DMS114 treated with DMSO at 0.1 percent for 48 hours (cell line): ENCODE results near the gene SGSM2.

Experiments used
- DNase-seq: peaks from one replicate; lab custom pipeline; 2025; ENCODE audit not compliant: unreplicated experiment; lab: John Stamatoyannopoulos, UW

SGSM2 gene

DNA sequence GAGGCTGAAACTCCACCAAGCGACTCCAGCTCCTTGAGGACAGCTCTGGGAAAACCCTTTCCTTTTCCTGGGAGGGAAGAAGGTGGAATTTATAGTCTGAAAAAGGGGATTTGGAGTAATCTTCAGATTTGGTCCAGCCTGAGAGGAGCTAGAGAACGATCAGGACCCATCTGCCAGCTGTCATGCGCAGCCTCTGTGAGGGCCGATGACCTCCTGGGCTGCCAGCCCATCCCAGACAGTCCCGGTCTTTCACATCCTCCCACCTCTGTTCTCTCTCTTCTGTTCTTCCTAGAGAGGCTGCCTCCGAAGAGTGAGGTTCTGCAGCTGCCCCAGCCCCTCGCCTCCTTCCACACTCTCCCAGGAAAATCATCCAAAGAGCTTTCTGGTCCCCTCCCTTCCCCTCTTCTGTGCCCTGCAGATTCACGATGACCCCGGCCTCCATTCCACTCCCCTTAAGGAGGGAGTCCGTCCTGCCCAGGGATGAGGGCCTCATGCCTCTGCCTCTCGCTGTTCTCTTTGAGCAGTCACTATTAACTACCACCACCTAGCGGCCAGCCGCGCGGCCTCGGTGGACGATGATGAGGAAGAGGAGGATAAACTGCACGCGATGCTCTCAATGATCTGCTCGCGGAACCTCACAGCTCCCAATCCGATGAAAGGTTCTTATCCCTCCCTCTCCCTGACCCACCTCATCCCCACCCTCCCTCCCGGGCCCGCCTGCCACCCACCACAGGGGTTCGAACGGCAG lies 29.6 kb downstream of the SGSM2 start:
- no peak for DNase-seq

DNA sequence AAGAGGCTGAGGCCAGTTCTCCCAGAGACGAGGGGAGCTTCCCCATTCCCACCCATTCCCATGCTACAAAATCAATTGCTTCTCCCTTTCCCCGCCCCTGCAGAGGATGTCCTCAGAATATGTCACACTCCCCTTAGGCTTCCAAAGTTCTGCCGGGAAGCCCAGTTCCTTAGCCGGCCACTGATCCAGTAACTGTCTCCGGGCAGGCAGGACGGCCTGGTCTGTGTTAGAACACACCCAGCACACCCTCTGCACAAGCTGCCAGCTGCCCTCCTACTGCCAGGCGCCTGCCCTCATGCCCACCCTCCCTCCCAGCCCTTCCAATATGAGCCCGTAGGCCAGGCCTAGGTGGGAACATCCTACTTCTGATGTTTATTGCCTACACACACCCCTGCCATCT lies 31.1 kb downstream of the SGSM2 start:
- no peak for DNase-seq

DNA sequence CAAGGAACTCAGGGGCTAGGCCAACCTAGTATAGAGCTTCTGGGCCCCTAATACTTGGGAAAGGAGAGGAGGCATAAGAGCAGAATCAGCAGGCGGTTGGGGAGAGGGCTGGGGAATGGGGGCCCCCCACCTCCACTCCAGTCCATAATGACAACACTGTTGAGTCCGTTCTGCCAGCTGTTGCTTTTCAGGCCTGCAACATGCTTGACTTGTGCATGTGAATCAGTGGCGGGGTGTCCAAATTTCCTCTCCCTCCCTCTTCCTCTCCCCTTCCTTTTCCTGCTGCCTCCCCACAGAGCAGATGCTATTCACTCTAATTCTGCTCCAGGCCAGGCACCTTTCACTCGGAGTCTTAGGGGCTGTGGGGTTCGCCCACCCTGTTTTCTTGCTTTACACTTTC lies 31.7 kb downstream of the SGSM2 start:
- DNase-seq, result no peak

DNA sequence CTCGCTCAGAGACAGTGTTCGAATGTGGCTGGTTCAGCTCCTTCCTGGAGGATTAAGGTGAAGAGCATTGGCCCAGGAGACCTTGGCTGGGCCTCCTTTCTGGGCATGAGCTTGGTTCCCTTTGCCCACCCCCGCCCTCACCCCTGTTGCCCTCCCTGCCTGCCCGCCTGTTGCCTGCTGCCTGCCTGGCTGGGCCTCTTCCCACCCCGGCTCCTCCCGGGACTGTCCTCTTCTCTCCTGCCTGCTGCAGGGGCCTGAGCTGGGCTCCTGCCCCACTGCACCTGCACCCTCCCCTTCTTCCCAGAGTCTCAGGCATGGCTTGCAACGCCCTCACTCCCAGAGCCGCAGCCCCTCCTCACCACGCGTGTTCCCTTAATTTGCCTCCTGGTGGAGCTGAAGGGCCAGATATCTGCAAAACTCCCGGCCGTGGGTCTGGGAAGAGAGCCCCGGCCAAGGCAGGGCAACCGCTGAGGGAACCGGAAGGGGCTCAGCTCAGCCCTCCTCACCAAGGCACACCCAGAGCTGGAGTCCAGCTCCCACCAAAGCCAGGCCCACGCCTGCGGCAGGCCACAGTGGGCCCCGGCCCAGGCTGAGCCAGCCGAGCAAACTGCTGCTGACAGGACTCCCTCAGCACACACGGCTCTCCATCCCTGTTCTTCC lies 32.4 kb downstream of the SGSM2 start:
- DNase-seq, result no peak

DNA sequence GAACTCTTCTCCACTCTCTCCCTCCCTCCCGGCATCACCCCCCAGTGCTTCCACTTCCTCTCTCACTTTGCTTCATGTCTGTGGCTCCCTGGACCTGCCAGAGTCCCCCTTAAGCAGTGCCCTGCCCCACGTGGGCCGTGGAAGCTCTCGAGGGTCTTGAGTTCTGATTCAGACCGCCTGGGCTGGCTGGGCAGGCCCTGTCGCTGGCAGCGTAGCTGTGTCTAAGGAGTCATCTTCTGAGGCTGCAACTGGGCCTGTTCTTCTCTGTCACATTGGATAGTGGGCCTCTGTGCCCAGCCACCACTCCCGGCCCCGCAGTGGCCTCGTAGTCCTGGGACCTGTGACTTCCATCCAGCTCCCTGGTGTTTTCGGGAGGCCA lies 32.9 kb downstream of the SGSM2 start:
- no peak for DNase-seq

DNA sequence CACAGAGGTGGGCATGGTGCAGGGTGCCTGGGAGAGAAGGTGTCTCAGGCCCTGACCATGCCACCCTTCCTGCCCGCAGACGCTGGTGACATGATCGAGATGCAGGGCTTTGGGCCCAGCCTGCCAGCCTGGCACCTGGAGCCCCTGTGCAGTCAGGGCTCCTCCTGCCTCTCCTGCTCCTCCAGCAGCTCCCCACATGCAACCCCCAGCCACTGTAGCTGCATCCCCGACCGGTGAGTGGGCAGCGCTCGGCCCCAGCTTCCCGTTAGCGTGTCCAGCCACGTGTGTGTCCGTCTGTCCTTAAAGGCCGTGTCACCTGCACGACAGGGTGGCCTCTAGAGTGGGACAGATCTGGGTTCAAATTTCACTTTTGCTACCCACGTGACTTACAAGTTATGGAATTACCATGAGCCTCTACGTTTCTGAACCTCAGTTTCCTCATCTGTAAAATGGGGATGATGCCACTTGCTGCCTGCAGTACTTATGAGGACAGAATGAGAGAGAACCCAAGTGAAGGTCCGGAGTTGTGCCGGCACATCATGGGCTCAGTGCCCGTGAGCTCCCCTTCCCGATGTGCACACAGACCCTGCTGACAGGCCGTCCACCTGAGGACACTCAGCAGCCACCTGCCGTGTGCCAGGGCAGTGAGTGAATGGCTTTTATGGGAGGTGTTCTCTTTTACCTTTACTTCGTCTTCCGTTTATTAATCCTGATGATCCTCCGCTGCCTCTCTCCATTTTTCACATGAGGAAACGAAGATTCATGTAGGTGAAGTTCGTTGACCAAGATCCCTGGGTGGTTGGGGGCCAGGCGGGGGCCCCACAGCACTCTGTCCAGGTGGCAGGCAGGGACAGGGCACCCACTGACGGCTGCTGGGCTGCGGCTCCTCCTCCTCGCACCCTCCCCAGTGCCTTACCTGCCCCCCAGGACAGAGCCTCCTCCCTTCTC lies 34.2 kb downstream of the SGSM2 start:
- DNase-seq, result no peak

DNA sequence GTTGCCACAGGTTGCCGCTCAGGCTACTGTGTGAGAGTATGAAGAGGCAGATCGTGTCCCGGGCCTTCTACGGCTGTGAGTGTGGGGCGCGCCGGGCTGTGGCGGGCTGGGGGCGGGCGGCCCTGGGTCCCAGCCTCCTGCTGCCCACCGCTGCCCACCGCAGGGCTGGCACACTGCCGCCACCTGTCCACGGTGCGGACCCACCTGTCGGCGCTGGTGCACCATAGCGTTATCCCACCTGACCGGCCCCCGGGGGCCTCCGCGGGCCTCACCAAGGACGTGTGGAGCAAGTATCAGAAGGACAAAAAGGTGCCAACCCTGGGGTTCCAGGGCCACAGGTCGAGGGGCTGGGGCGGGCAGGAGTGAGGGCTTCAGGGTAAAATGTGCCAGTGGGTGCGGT lies 34.9 kb downstream of the SGSM2 start:
- DNase-seq, result no peak

DNA sequence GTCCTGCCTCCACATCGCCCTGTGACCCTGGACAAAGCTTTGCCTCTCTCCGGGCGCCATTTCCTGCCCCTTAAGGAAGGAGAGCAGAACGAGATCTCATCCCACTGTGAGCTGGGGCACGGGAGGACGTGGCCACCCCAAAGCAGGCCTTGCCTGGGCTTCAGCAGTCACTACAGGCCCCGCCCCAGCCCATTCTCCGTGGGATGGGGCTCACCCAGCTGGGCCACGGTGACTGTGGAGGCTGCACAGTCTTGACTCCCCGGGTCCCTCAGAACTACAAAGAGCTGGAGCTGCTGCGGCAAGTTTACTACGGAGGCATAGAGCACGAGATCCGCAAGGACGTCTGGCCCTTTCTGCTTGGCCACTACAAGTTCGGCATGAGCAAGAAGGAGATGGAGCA lies 35.4 kb downstream of the SGSM2 start:
- no peak for DNase-seq

DNA sequence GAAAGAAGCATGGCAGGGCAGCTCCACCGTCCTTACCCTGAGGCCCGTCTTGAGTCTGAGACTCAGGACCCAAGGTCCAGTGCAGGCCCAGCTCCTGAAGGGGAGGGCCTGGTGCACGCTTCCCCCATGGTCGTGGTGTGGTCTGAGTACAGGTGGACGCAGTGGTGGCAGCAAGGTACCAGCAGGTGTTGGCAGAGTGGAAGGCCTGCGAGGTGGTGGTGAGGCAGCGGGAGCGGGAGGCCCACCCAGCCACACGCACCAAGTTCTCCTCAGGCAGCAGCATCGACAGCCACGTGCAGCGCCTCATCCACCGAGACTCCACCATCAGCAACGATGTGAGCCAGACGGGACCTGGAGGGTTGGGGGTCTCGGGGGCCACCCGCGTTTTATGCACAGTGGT lies 35.9 kb downstream of the SGSM2 start:
- DNase-seq, result no peak

DNA sequence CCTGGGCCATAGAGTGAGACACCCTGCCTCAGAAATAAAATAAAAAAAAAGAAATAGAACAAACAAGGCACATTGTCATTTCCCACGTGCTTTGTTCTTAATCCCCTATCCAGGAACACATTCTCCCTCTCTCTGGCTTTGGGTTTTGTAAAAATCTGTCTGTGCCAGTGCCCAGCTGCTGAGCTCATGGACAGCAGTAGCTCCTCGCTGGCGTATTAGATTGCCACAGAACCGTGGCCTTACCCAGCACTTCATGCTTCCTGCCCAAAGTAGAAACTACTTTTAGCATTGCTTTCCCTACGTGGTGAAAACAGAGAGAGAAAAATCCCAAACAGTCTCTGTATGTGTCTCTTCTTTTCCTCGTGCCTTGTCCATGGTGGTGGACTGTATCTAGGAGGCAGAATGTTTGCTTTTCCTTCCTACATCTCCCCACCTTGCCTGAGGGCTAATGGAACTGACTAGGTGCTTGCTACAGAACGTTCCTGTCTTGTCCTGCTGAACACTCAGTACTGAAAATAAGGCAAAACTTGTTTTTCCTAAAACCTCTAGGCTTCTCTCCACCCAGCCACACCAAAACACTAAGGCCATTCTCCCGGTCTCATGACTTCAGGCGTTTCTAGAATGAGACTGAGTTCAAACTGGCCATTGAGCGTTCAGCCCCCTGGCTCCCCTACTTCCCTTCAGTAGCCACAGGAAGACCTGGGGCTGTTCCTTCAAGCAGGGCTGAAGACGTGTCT lies 37.4 kb downstream of the SGSM2 start:
- DNase-seq, result no peak

DNA sequence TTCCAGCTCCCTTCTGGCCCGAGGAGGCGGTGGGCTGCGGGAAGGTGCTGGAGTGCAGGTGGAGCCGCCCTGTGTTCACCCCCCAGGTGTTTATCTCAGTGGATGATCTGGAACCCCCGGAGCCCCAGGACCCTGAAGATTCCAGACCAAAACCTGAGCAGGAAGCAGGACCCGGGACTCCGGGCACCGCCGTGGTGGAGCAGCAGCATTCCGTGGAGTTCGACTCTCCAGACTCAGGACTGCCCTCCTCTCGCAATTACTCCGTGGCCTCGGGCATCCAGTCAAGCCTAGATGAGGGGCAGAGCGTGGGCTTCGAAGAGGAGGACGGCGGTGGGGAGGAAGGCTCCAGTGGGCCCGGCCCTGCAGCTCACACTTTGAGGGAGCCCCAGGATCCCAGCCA lies 38.1 kb downstream of the SGSM2 start:
- DNase-seq, result no peak

DNA sequence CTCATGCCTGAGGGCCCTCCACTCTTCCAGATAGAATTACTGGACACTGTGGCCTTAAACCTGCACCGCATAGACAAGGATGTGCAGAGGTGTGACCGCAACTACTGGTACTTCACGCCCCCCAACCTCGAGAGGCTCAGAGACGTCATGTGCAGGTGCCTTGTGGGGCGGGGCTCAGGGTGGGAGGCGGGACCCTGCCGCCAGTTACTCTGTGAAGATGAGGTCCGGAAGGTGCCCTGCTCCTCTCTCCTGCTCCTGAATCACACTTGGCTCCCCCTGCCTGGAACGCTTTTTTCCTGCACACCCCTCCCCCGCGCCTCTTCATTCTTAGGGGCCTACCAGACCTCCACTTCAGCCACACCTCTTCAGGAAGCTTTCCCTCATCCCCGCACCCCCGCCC lies 38.8 kb downstream of the SGSM2 start:
- no peak for DNase-seq

DNA sequence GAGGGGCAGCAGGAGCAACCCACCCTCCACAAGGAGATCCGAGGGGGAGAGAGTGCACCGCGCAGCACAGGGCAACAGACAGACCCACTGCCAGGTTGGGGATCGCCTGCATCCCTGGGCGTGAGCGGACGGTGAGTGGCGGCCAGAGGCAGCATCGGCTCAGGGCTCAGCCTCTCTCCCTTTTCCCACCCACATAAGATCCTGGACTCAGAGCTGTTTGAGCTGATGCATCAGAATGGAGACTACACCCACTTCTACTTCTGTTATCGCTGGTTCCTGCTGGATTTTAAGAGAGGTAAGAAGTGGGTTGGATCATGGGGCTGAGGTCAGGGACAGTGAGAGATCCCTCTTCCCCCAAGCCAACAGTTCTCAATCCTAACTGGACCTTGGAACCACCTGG lies 40.4 kb downstream of the SGSM2 start:
- DNase-seq, result no peak

DNA sequence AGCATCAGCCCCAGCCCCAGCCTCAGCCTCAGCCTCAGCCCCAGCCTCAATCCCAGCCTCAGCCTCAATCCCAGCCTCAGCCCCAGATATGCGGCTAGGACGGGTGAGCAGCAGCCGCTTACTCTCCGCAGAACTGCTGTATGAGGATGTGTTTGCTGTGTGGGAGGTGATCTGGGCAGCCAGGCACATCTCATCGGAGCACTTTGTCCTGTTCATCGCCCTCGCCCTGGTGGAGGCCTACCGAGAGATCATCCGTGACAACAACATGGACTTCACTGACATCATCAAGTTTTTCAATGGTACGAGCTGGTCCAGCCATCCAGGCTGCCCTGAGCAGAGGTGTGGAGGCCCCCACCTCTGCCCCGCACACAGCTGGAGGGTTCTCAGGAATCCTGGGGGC lies 41.6 kb downstream of the SGSM2 start:
- DNase-seq, result no peak

DNA sequence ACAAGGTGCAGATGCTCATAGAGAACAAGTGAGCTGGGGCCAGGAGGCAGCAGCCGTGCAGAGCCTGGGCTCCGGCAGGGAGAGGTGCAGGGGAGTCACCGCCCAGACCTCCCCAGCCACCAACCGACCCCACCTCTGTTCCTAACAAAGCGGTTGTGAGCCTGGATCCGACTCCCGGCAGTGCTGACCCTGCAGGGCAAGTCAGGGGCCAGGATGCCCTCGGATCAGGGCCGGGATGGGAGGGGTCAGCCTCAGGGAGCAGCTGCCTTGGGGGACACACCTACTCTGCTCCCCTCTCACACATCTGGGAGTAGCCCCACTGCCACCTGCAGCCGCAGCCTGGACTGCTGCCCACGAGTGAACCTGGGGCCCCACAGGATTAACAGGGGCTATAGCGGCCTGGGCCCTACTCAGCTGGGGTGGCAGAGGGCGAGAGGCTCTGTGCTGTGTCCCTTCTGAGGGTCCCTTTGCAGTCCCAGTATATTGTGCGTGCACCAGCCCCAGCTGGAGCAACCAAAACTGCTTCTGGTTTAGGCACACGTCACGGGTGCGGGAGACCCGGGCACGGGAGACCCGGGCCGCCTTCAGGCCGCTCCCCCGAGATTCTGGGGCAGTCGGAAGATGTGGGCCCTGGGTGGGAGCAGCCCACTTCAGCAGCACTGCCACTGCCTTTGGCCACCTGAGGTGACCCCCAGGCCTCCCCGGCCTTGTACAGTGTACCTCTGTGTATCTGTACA lies 42.4 kb downstream of the SGSM2 start:
- DNase-seq, result no peak

DNA sequence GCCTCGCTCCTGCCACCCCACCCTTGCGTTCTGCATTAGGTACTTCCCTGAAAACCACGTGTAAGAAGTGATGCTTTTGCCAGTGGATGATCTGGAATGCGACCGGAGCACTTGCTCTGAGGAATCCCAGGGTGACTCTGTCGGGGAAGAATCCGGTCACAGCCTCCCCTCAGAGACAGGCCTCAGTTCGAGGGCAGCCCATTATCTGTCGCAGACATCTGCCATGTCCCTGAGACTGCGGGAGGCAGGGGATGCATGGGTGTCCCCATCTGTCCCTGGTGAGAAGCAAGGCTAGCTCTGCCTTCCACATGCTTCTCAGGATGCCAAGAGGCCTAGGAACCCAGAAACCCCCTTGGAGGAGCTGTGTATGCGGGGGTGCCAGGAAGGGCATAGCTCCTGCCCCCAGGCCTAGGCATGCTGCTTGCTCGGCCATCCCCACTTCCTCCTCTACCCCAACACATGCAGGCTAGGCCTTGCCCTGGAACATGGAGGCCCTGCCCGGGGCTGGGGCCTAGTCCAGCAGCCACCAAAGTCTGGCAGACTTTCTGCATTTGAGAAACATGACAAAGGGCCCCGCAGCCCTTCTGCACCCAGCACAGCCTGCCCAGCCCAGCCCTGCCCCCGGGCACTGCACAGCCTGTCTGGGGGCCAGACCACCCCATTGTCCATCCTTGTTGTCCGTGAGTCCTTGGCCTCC lies 43.1 kb downstream of the SGSM2 start:
- no peak for DNase-seq

DNA sequence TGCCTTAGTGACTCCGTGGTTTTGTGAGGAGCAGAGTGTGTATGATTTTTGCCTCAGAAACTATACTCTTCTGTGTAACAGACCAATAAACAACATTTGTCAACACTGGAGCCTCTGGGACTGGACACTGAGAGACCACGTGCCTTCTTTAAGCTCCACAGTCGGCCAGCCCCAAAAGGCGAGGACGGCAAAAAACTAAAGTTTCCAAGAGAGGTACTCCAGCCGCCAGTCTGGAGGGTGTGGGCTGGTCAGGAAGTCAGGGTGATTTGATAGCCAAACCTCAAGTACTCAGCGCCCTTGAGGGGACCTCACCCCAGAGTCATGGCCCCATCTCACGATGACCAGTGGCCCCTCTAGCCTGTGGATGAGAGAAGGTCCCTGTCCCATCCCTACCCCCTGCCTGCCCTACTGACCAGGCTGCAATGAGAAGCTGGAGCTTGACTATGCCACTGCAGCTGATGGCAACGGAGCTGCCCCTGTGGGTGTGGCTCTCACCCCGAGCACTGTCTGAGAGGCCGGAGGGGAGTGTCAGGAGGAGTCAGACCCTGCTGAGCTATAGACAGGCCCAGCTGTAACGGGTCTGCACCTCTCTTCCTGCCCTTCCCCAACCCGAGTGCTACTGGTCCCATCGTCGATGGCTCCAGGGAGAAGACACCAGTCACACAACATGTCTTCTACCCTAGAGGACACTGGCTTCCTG lies 43.8 kb downstream of the SGSM2 start:
- no peak for DNase-seq

DNA sequence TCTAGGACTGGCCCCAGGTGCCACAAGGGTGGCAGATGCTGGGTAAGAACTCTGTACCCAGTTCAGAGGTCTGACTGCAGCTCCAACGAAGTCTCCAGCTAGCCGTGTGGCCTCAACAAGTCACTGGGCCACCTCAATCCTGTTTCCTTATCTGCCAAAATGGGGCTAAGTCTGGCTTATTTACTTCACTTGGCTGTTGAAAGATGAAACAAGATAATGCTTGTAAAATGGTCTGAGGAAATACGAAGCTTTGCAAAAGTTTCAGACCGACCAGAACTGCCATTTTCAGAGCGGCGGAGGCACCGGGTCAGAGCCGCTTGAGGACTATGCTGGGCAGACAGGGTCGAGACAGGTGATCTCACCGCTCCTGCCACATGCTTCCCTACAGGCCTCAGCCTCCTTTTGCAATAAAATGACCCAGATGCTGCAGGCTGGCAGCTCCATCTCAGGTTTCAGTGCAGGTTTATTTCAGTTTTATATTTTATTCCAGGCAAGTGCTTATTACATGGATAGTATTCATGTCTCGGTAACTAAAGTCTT lies 46.4 kb downstream of the SGSM2 start:
- no peak for DNase-seq
